Pancreas (tissue), 10 donors: ENCODE data around the gene USF3. TPM values are rescaled to one million over a fixed set of nuclear protein-coding genes. Genes with fewer than 3 reads are reported as not detected.

Source experiments
- ATAC-seq, 4 donors: fragments of 200-7000 bp; cut with Tn5 transposase; one replicate each; pipeline versions ENCODE4 v1.8.0 to v1.9.1; 2020; ENCODE audit warnings: mild to moderate bottlenecking in 4 of 4, moderate library complexity in 4 of 4
- DNase-seq, 6 donors: peaks; one replicate each; pipeline ENCODE4 v3.0.0-alpha.2; 2020
- FAIRE-seq: peaks from 2 replicates; lab custom pipeline; 2012; peaks lifted over from hg19 to GRCh38; lab: Jason Lieb, UNC
- H3K27ac ChIP-seq, 4 donors: fragments of 200-600 bp; sonication (generic); 1 replicate in 3 of 4; 2 replicates in 1 of 4; pipeline versions ENCODE4 v1.5.0 to v1.8.0; 2020
- H3K27me3 ChIP-seq, 4 donors: fragments of 200-600 bp; one replicate each; pipeline ENCODE4 v1.8.0; 2021
- H3K36me3 ChIP-seq, 3 donors: fragments of 200-600 bp; sonication (generic) in 1 of 3; one replicate each; pipeline versions ENCODE4 v1.5.0 to v1.8.0; 2020 to 2021
- H3K4me1 ChIP-seq, 3 donors: fragments of 200-600 bp; one replicate each; pipeline ENCODE4 v1.8.0; 2021
- H3K4me3 ChIP-seq, 4 donors: fragments of 200-600 bp; sonication (generic) in 2 of 4; one replicate each; pipeline versions ENCODE4 v1.5.0 to v1.8.0; 2020 to 2021
- H3K9me3 ChIP-seq, 4 donors: fragments of 200-600 bp; one replicate each; pipeline ENCODE4 v1.8.0; 2021
- WGBS, 2 donors: extraction: QIAGEN DNeasy Blood & Tissue Kit; methylation state at CpG; one replicate each; pipeline ENCODE4 v1.1.7; 2013; 5-methylcytosine and 5-hydroxymethylcytosine counted together
- intact Hi-C, 3 donors: fragments of 100-400 bp; cut with DNase I; formaldehyde crosslinking; loops; one replicate each; pipeline versions ENCODE4 v1.11.1 to v1.14.2; 2022
- polyA plus RNA-seq, 2 donors: library from polyadenylated mRNA; stranded (reverse); fragments of 200-250 nt; gene quantifications; one replicate each; pipeline ENCODE4 v1.2.3, GENCODE V29; 2013
- total RNA-seq, 6 donors: library from RNA; stranded (reverse); fragmentation: NEBNext Ultra II Directional in 4 of 6; extraction: Animal tissue kit (Norgen Biotek cat#: 25700) in 4 of 6; gene quantifications; one replicate each; pipeline versions ENCODE4 v1.2.1 to v1.2.4, GENCODE V29; 2021 to 2023
- TF ChIP-seq, protein P1 (sequence below), 4 donors: fragments of 200-600 bp; sonication (generic) in 3 of 4; IDR thresholded peaks; one replicate each; pipeline versions ENCODE4 v1.5.0 to v1.8.0; 2021; ENCODE audit warnings: antibody characterized with exemption in 4 of 4
- donor health status: healthy with polysubstance abuse.
- donor health status: DM: no; HTN: no; CAD: no; lungs with moderate emphysema.
- donor health status: DM: no; HTN: no; CAD: no.
- donor health status: control.
- donor health status: control.
- donor health status: Bipolar disorder and iron deficiency.
- donor health status: DM: yes; HTN: yes; CAD: no.
- donor health status: DM: no; HTN: no; CAD: no.
- donor health status: DM: no; HTN: no; CAD: no.
- donor health status: DM: yes; HTN: yes; CAD: no.

USF3 gene
- total and polyA plus RNA-seq, 8 donors = 2.9 to 12.3 (median 9.0) TPM

GRCh38 chr3:113695431-113695785 is 1.0 kb downstream of the USF3 start:
- peaks cover 10 to 38% (median 35%) of the 10 kb centered on the region in 3 donors for H3K4me1 ChIP-seq
- no peaks in the 10 kb centered on the region for H3K9me3 ChIP-seq
- ATAC-seq (no peak), FAIRE-seq (no peak), DNase-seq (no peak)
- intact Hi-C loops = no loop called here
- H3K4me3 ChIP-seq = peak overlapping the region; percentile 88 to 92 (median 91)
- WGBS, 2 donors = 1 to 4% methylated on average over 8 of the region's 8 CpGs
- H3K27me3 ChIP-seq = no peaks in the 10 kb centered on the region
- H3K36me3 ChIP-seq = no peaks in the 10 kb centered on the region
- TF ChIP-seq, protein P1, sequence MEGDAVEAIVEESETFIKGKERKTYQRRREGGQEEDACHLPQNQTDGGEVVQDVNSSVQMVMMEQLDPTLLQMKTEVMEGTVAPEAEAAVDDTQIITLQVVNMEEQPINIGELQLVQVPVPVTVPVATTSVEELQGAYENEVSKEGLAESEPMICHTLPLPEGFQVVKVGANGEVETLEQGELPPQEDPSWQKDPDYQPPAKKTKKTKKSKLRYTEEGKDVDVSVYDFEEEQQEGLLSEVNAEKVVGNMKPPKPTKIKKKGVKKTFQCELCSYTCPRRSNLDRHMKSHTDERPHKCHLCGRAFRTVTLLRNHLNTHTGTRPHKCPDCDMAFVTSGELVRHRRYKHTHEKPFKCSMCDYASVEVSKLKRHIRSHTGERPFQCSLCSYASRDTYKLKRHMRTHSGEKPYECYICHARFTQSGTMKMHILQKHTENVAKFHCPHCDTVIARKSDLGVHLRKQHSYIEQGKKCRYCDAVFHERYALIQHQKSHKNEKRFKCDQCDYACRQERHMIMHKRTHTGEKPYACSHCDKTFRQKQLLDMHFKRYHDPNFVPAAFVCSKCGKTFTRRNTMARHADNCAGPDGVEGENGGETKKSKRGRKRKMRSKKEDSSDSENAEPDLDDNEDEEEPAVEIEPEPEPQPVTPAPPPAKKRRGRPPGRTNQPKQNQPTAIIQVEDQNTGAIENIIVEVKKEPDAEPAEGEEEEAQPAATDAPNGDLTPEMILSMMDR (IDR thresholded peaks at IDR 0.05) = no peak
- peak overlapping the region; percentile 96 to 99 (median 98) for H3K27ac ChIP-seq

GRCh38 chr3:113690482-113690881 is 6.0 kb downstream of the USF3 start:
- ATAC-seq (no peak), FAIRE-seq (no peak), DNase-seq (no peak)
- Histone ChIP-seq H3K9me3 (no peaks in the 10 kb centered on the region), H3K4me1 (peaks cover 10 to 36% (median 28%) of the 10 kb centered on the region in 3 donors), H3K27me3 (no peaks in the 10 kb centered on the region), H3K4me3 (no peak overlapping the region), H3K36me3 (no peaks in the 10 kb centered on the region), H3K27ac (no peak overlapping the region)
- TF ChIP-seq, protein P1 (IDR thresholded peaks at IDR 0.05) = no peak
- intact Hi-C loops = no loop called here
- WGBS, 2 donors = 65 to 66% methylated on average over 3 of the region's 3 CpGs

- WGBS, 2 donors = 56 to 66% methylated on average over 2 of the region's 2 CpGs
- TF ChIP-seq, protein P1 (IDR thresholded peaks at IDR 0.05) = no peak
- Histone ChIP-seq H3K36me3 (no peaks in the 10 kb centered on the region), H3K27ac (no peak overlapping the region), H3K4me3 (no peak overlapping the region), H3K4me1 (peaks cover 1 to 7% (median 3%) of the 10 kb centered on the region in 3 donors), H3K27me3 (no peaks in the 10 kb centered on the region), H3K9me3 (no peaks in the 10 kb centered on the region)
- DNase-seq (no peak), FAIRE-seq (no peak), ATAC-seq (peak in 3 of 4 donors; percentile 61 to 64 (median 62))
- intact Hi-C loops = no loop called here
Measured at GRCh38 chr3:113685956-113686721, 10.3 kb downstream of the USF3 start.

DNA sequence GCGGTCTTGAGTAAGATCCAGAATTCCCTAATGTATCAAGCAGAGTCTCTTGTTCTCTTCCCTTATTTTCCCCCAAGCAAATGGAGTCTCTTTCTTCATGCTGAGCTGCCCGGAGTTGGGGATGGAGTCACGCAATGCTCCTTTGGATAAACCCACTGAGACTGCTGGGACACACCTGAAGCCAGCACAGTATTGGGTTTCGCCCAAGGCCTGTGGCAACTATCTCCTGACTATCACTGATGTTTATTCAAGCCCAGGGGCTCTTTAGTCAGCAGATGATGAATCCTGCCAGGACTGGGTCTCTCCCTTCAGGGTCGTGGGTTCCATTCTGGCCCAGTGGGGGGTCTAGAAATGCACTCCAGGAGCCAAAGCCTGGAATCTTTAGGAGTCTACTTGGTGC is 11.3 kb downstream of the USF3 start:
- Histone ChIP-seq H3K4me1 (no peaks in the 10 kb centered on the region), H3K27me3 (no peaks in the 10 kb centered on the region), H3K27ac (no peak overlapping the region), H3K36me3 (no peaks in the 10 kb centered on the region), H3K4me3 (no peak overlapping the region), H3K9me3 (no peaks in the 10 kb centered on the region)
- FAIRE-seq (no peak), ATAC-seq (no peak), DNase-seq (no peak)
- intact Hi-C loops = no loop called here
- TF ChIP-seq, protein P1 (IDR thresholded peaks at IDR 0.05) = no peak
- 80 to 84% methylated on average over 5 of the region's 5 CpGs for WGBS, 2 donors

DNA sequence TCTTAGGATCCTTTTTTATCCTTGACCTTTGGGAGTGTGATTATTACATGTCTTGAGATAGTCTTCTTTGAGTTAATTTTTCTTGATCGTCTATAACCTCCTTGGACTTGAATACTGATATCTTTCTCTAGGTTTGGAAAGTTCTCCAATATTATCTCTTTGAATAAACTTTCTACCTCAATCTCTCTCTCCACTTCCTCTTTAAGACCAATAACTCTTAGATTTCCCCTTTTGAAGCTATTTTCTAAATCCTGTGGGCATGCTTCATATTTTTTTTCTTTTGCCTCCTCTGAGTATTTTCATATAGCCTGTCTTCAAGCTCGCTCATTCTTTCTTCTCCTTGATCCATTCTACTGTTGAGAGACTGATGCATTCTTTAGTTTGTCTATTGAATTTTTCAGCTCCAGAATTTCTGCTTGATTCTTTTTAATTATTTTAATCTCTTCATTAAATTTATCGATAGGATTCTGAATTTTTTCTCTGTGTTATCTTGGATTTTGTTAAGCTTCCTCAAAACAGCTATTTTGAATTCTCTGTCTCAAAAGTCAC is 12.1 kb downstream of the USF3 start:
- no peaks in the 10 kb centered on the region for H3K4me1 ChIP-seq
- ATAC-seq = no peak
- no peaks in the 10 kb centered on the region for H3K27me3 ChIP-seq
- H3K4me3 ChIP-seq = no peak overlapping the region
- TF ChIP-seq, protein P1 (IDR thresholded peaks at IDR 0.05) = no peak
- H3K27ac ChIP-seq = no peak overlapping the region
- no peaks in the 10 kb centered on the region for H3K9me3 ChIP-seq
- no peaks in the 10 kb centered on the region for H3K36me3 ChIP-seq
- 82 to 90% methylated on average over 3 of the region's 3 CpGs for WGBS, 2 donors
- FAIRE-seq = no peak
- intact Hi-C loops = no loop called here
- DNase-seq = no peak
